ENCODE results near the gene PKMYT1.

- TF ChIP-seq CTCF (IDR thresholded peaks at IDR 0.05) (no peak), EZH2 (IDR thresholded peaks at IDR 0.05) (no peak), EZH2phosphoT487 (IDR thresholded peaks at IDR 0.05) (no peak)
Measured at GRCh38 chr16:2976673-2977072, 3.6 kb downstream of the PKMYT1 start.

Data from neural progenitor cell (in vitro differentiated cells).